ENCODE data around the gene KRT39. TPM values are rescaled to one million over a fixed set of nuclear protein-coding genes. Genes with fewer than 3 reads are reported as not detected.

KRT39 gene
- total and polyA plus RNA-seq, 4 donors = not detected

- no peaks in the 10 kb centered on the region for H3K4me1 ChIP-seq (ENCODE audit: control insufficient read depth in 4 of 4, insufficient read depth in 4 of 4, low read length in 3 of 4)
- no peak within 1 kb of the TSS for H3K9ac ChIP-seq (ENCODE audit: low read depth in 1 of 2, low read length in 2 of 2)
- WGBS = 77% methylated on average over 8 of the region's 8 CpGs
- H3K36me3 ChIP-seq (ENCODE audit: control insufficient read depth in 4 of 4, insufficient read depth in 3 of 4, low read depth in 1 of 4, low read length in 3 of 4) = no peaks in the 10 kb centered on the region
- H3K9me3 ChIP-seq (ENCODE audit: control insufficient read depth in 4 of 4, low read length in 3 of 4) = no peaks in the 10 kb centered on the region
- no peak for DNase-seq (ENCODE audit: low spot score)
- no peak within 1 kb of the TSS for H3K27ac ChIP-seq (ENCODE audit: low read depth in 1 of 2, low read length in 2 of 2)
- TF ChIP-seq YY1 (IDR thresholded peaks at IDR 0.05) (no peak), EGR1 (IDR thresholded peaks at IDR 0.05; ENCODE audit: low read depth in 2 of 2) (no peak), REST (IDR thresholded peaks at IDR 0.05) (no peak), GABPA (IDR thresholded peaks at IDR 0.05 in 1 of 2, conservative IDR thresholded peaks at IDR 0.05 in 1 of 2) (no peak), ZBTB33 (IDR thresholded peaks at IDR 0.05) (no peak), CTCF (IDR thresholded peaks at IDR 0.05; ENCODE audit: low read depth, low read length, missing input control) (no peak), ATF3 (IDR thresholded peaks at IDR 0.05) (no peak), TAF1 (conservative IDR thresholded peaks at IDR 0.05) (no peak), HNF4A (conservative IDR thresholded peaks at IDR 0.05) (no peak), NR2F2 (IDR thresholded peaks at IDR 0.05) (no peak), MAX (IDR thresholded peaks at IDR 0.05) (no peak), SP1 (IDR thresholded peaks at IDR 0.05) (no peak), RXRA (IDR thresholded peaks at IDR 0.05) (no peak)
- H3K27me3 ChIP-seq (ENCODE audit: control insufficient read depth in 4 of 4, insufficient read depth in 4 of 4, low read length in 3 of 4) = peaks cover 0 to 3% (median 0%) of the 10 kb centered on the region in 4 donors
- no peak within 1 kb of the TSS for H3K4me3 ChIP-seq (ENCODE audit: low read depth in 1 of 3, low read length in 3 of 3)
These were observed 42.1 kb upstream of the KRT39 start, which contains the start of gene KRTAP3-1 for GRCh38 chr17:41008811-41009210. Gene KRTAP3-1 (minus strand): TSS chr17:41009128. CDS start chr17:41009074, 54 bp downstream.

- Histone ChIP-seq H3K9ac (ENCODE audit: low read depth in 1 of 2, low read length in 2 of 2) (no peak overlapping the region), H3K4me1 (ENCODE audit: control insufficient read depth in 4 of 4, insufficient read depth in 4 of 4, low read length in 3 of 4) (no peaks in the 10 kb centered on the region), H3K9me3 (ENCODE audit: control insufficient read depth in 4 of 4, low read length in 3 of 4) (no peaks in the 10 kb centered on the region), H3K27ac (ENCODE audit: low read depth in 1 of 2, low read length in 2 of 2) (no peak overlapping the region), H3K36me3 (ENCODE audit: control insufficient read depth in 4 of 4, insufficient read depth in 3 of 4, low read depth in 1 of 4, low read length in 3 of 4) (no peaks in the 10 kb centered on the region), H3K4me3 (ENCODE audit: low read depth in 1 of 3, low read length in 3 of 3) (no peak overlapping the region), H3K27me3 (ENCODE audit: control insufficient read depth in 4 of 4, insufficient read depth in 4 of 4, low read length in 3 of 4) (peaks cover 0 to 3% (median 0%) of the 10 kb centered on the region in 4 donors)
- no peak for DNase-seq (ENCODE audit: low spot score)
- WGBS = 85% methylated on average over 3 of the region's 3 CpGs
- TF ChIP-seq EGR1 (IDR thresholded peaks at IDR 0.05; ENCODE audit: low read depth in 2 of 2) (no peak), SP1 (IDR thresholded peaks at IDR 0.05) (no peak), HNF4A (conservative IDR thresholded peaks at IDR 0.05) (no peak), MAX (IDR thresholded peaks at IDR 0.05) (no peak), FOXA1 (IDR thresholded peaks at IDR 0.05) (no peak), RAD21 (IDR thresholded peaks at IDR 0.05) (no peak), RXRA (IDR thresholded peaks at IDR 0.05) (no peak), GABPA (IDR thresholded peaks at IDR 0.05 in 1 of 2, conservative IDR thresholded peaks at IDR 0.05 in 1 of 2) (no peak), YY1 (IDR thresholded peaks at IDR 0.05) (no peak), HNF4G (IDR thresholded peaks at IDR 0.05) (no peak), ATF3 (IDR thresholded peaks at IDR 0.05) (no peak), REST (IDR thresholded peaks at IDR 0.05) (no peak)
These were observed 37.6 kb upstream of the KRT39 start for GRCh38 chr17:41004397-41004796.
